ENCODE data around the gene RLBP1.

DNA sequence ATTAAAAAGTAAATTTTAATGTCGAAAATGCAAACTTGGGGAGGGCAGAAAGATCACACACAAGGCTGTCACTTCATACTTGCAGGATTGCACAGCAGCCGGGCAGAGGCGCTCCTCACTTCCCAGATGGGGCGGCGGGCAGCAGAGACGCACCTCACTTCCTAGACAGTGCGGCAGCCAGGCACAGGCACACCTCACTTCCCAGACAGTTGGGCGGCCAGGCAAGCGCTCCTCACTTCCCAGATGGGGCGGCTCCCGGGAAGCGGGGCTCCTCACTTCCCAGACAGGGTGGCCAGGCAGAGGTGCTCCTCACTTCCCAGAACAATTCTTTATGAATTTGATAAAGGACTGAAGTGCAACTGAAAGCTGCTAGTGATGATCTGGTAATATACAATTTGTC is 21.2 kb downstream of the RLBP1 start:
- TF ChIP-seq POLR2A (IDR thresholded peaks at IDR 0.05; ENCODE audit: low read length) (no peak), GATA1 (IDR thresholded peaks at IDR 0.05; ENCODE audit: low read depth, low read length) (no peak)

Data from erythroblast (primary cell).